Endothelial cell of umbilical vein (primary cell): Measurements from ENCODE around the gene SS18. TPM values are rescaled to one million over a fixed set of nuclear protein-coding genes. Genes with fewer than 3 reads are reported as not detected.

ENCODE experiments used
- BruUV-seq: library from RNA; stranded (reverse); fragments of 400-500 nt; replicated peaks from 2 replicates; lab custom pipeline; 2021; lab: Mats Ljungman, UMichigan
- CTCF ChIA-PET: fragments of 300-600, 350-600 bp; sonication (Branson Sonifier 250); formaldehyde crosslinking; loops from one replicate; lab custom pipeline; 2021; ENCODE audit warnings: antibody characterized with exemption, inconsistent platforms; lab: Charles Lee
- POLR2A ChIA-PET: fragments of 300-600, 350-600 bp; sonication (Branson Sonifier 250); formaldehyde crosslinking; loops from one replicate; lab custom pipeline; 2021; ENCODE audit warnings: antibody characterized with exemption, inconsistent platforms; lab: Charles Lee
- DNase-seq: peaks from one replicate; pipeline ENCODE4 v3.0.0-alpha.2; 2011; ENCODE audit warnings: low read depth, low spot score
- FAIRE-seq: peaks from 2 replicates; lab custom pipeline; 2011; peaks lifted over from hg19 to GRCh38; lab: Jason Lieb, UNC
- H2AFZ ChIP-seq: 2 replicates; pipeline ENCODE4 v1.6.0; 2012; ENCODE audit warnings: low read depth, low read length, control low read depth, inconsistent platforms
- H3K27ac ChIP-seq: 2 replicates; pipeline ENCODE4 v1.5.1; 2011; ENCODE audit warnings: low read depth, mild to moderate bottlenecking, control low read depth, low read length, moderate library complexity; ENCODE audit not compliant: insufficient read depth
- H3K27me3 ChIP-seq, 2 experiments: 2 replicates each; pipeline versions ENCODE4 v1.6.0 to v1.6.1; 2011; ENCODE audit warnings: low read length in 2 of 2, mixed read lengths in 1 of 2; ENCODE audit not compliant: control insufficient read depth in 2 of 2, insufficient read depth in 2 of 2
- H3K36me3 ChIP-seq, 2 experiments: 2 replicates in 1 of 2; 3 replicates in 1 of 2; pipeline ENCODE4 v1.5.1; 2011; ENCODE audit warnings: low read length in 2 of 2, mild to moderate bottlenecking in 1 of 2, moderate library complexity in 1 of 2; ENCODE audit not compliant: control insufficient read depth in 2 of 2, insufficient read depth in 2 of 2; ENCODE audit errors: extremely low read depth in 1 of 2
- H3K4me1 ChIP-seq: 3 replicates; pipeline ENCODE4 v1.5.1; 2011; ENCODE audit warnings: mild to moderate bottlenecking, low read length; ENCODE audit not compliant: control insufficient read depth, insufficient read depth; ENCODE audit errors: extremely low read depth
- H3K4me2 ChIP-seq: 2 replicates; pipeline ENCODE4 v1.6.1; 2011; ENCODE audit warnings: low read length, control low read depth, mixed read lengths; ENCODE audit not compliant: insufficient read depth
- H3K4me3 ChIP-seq, 3 experiments: fragments of 200-600 bp in 1 of 3; sonication (generic), shearing (Covaris generic) in 1 of 3; replicated peaks in 1 of 3; 2 replicates each; pipeline ENCODE4 v1.5.1; 2011 to 2016; ENCODE audit warnings: control low read depth in 3 of 3, low read length in 3 of 3, mild to moderate bottlenecking in 2 of 3, inconsistent platforms in 1 of 3, low read depth in 1 of 3, moderate library complexity in 1 of 3; ENCODE audit not compliant: insufficient read depth in 1 of 3
- H3K79me2 ChIP-seq: 2 replicates; pipeline ENCODE4 v1.6.0; 2012; ENCODE audit warnings: low read length, inconsistent platforms; ENCODE audit not compliant: control insufficient read depth, insufficient read depth
- H3K9ac ChIP-seq: replicated peaks from 2 replicates; pipeline ENCODE3; 2011; ENCODE audit warnings: low read length, control low read depth; ENCODE audit not compliant: insufficient read depth; ENCODE audit errors: extremely low read depth
- H3K9me1 ChIP-seq: replicated peaks from 3 replicates; pipeline ENCODE4 v1.6.0; 2011; ENCODE audit warnings: mild to moderate bottlenecking, low read length; ENCODE audit not compliant: control insufficient read depth, insufficient read depth; ENCODE audit errors: extremely low read depth
- H3K9me3 ChIP-seq: replicated peaks from 2 replicates; pipeline ENCODE4 v1.5.1; 2012; ENCODE audit warnings: low read length, inconsistent platforms; ENCODE audit not compliant: control insufficient read depth, insufficient read depth
- H4K20me1 ChIP-seq: replicated peaks from 2 replicates; pipeline ENCODE3; 2011; ENCODE audit warnings: mild to moderate bottlenecking, low read length; ENCODE audit not compliant: control insufficient read depth, insufficient read depth; ENCODE audit errors: extremely low read depth
- EZH2 ChIP-seq: IDR thresholded peaks from 2 replicates; pipeline ENCODE4 v1.6.1; 2012; ENCODE audit warnings: borderline replicate concordance, low read depth, mild to moderate bottlenecking, moderate library complexity, low read length, inconsistent platforms; ENCODE audit not compliant: severe bottlenecking
- FOS ChIP-seq: IDR thresholded peaks from 2 replicates; pipeline ENCODE4 v1.6.1; 2011; ENCODE audit warnings: mild to moderate bottlenecking, low read length, moderate library complexity, borderline replicate concordance; ENCODE audit not compliant: insufficient read depth
- GATA2 ChIP-seq: IDR thresholded peaks from 2 replicates; pipeline ENCODE4 v1.7.0; 2011; ENCODE audit warnings: low read depth, mild to moderate bottlenecking, moderate library complexity, mixed read lengths, low read length; ENCODE audit not compliant: insufficient read length, insufficient read depth
- JUN ChIP-seq: IDR thresholded peaks from 2 replicates; pipeline ENCODE4 v1.6.1; 2011; ENCODE audit warnings: borderline replicate concordance, low read depth; ENCODE audit not compliant: insufficient read length, insufficient read depth
- MYC ChIP-seq: IDR thresholded peaks from one replicate; pipeline ENCODE4 v1.6.1; 2011; ENCODE audit warnings: mild to moderate bottlenecking, low read depth, low read length
- POLR2A ChIP-seq: IDR thresholded peaks from 2 replicates; pipeline ENCODE4 v1.6.1; 2012; ENCODE audit warnings: low read depth, mild to moderate bottlenecking, control low read depth, low read length
- POLR2AphosphoS5 ChIP-seq: IDR thresholded peaks from 2 replicates; pipeline ENCODE4 v1.6.1; 2012; ENCODE audit warnings: low read depth, mild to moderate bottlenecking, control low read depth, low read length, moderate library complexity; ENCODE audit not compliant: insufficient read depth
- dilution Hi-C: fragments of 300-500 bp; cut with MboI; formaldehyde crosslinking; loops from one replicate; pipeline ENCODE4 v1.15.0; 2019; ENCODE audit warnings: low sequenced_read_pairs; ENCODE audit not compliant: extremely low pct_ligation_motif_present
- intact Hi-C: fragments of 100-400 bp; cut with micrococcal nuclease; formaldehyde crosslinking; loops from one replicate; pipeline ENCODE4 v1.10.0; 2022
- polyA plus RNA-seq, 4 experiments: library from polyadenylated mRNA; depleted of rRNA in 3 of 4; stranded (reverse) in 3 of 4; unstranded in 1 of 4; fragments of >200 nt; gene quantifications; 2 replicates each; pipeline versions ENCODE4 v1.2.1 to v1.2.3, GENCODE V29; 2011 to 2012; ENCODE audit warnings: missing spikeins in 1 of 4
- total RNA-seq: library from RNA; stranded (reverse); gene quantifications from 2 replicates; pipeline ENCODE4 v1.2.3, GENCODE V29; 2021
- TF ChIP-seq, protein P1 (sequence below), 2 donors: IDR thresholded peaks; 1 replicate in 1 of 2; 2 replicates in 1 of 2; pipeline ENCODE4 v1.5.1; 2011; ENCODE audit warnings: low read length in 2 of 2, mild to moderate bottlenecking in 2 of 2, moderate library complexity in 2 of 2, control low read depth in 1 of 2, inconsistent platforms in 1 of 2, low read depth in 1 of 2; ENCODE audit not compliant: insufficient read depth in 1 of 2; ENCODE audit errors: extremely low read depth in 1 of 2
- TF ChIP-seq, protein P2 (sequence below): IDR thresholded peaks from 2 replicates; pipeline ENCODE4 v1.6.1; 2011; ENCODE audit not compliant: insufficient read depth, insufficient read length

The SS18 gene
- total and polyA plus RNA-seq, 2 donors (not counting 3 experiments of a cell fraction or from before 2014, with no cell fraction given), result 68.4 to 204 TPM

- Histone ChIP-seq H4K20me1 (no peaks in the 10 kb centered on the region), H2AFZ (no peak overlapping the region), H3K9me1 (no peaks in the 10 kb centered on the region), H3K27me3 (no peaks in the 10 kb centered on the region), H3K4me1 (peaks cover 3% of the 10 kb centered on the region), H3K4me2 (no peak overlapping the region), H3K79me2 (peaks cover 25% of the 10 kb centered on the region), H3K27ac (no peak overlapping the region), H3K4me3 (no peak overlapping the region), H3K9ac (no peak overlapping the region), H3K36me3 (peaks cover 0 to 8% of the 10 kb centered on the region in 2 experiments), H3K9me3 (no peaks in the 10 kb centered on the region)
- dilution Hi-C loops (no loop called here), intact Hi-C loops (no loop called here)
- FAIRE-seq (peak; percentile 64), DNase-seq (peak; percentile 56)
- BruUV-seq, result no TSS peak
- POLR2A ChIA-PET, result interaction anchor here (0.6 kb wide), 1 partner anchor 840 kb away, joined by 3 read pairs; no protein-coding TSS in a partner anchor
- TF ChIP-seq EZH2, result no peak
- no peak for TF ChIP-seq JUN
- TF ChIP-seq GATA2, result no peak
- no peak for TF ChIP-seq POLR2AphosphoS5
- no peak for TF ChIP-seq MYC
- no peak for TF ChIP-seq POLR2A
- TF ChIP-seq FOS, result no peak
- TF ChIP-seq, protein P1, sequence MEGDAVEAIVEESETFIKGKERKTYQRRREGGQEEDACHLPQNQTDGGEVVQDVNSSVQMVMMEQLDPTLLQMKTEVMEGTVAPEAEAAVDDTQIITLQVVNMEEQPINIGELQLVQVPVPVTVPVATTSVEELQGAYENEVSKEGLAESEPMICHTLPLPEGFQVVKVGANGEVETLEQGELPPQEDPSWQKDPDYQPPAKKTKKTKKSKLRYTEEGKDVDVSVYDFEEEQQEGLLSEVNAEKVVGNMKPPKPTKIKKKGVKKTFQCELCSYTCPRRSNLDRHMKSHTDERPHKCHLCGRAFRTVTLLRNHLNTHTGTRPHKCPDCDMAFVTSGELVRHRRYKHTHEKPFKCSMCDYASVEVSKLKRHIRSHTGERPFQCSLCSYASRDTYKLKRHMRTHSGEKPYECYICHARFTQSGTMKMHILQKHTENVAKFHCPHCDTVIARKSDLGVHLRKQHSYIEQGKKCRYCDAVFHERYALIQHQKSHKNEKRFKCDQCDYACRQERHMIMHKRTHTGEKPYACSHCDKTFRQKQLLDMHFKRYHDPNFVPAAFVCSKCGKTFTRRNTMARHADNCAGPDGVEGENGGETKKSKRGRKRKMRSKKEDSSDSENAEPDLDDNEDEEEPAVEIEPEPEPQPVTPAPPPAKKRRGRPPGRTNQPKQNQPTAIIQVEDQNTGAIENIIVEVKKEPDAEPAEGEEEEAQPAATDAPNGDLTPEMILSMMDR (IDR thresholded peaks at IDR 0.05; ENCODE audit: extremely low read depth in 1 of 2, insufficient read depth in 1 of 2, low read depth in 1 of 2, low read length in 2 of 2), result no peak
- TF ChIP-seq, protein P2, sequence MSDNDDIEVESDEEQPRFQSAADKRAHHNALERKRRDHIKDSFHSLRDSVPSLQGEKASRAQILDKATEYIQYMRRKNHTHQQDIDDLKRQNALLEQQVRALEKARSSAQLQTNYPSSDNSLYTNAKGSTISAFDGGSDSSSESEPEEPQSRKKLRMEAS, result no peak
- CTCF ChIA-PET, result interaction anchor here (1.0 to 2.6 kb wide), 6 partner anchors 10 to 30 kb away, joined by 3 to 7 read pairs (median 4); no protein-coding TSS in a partner anchor
Measured at GRCh38 chr18:26040051-26040656, 50.3 kb downstream of the SS18 start.
